Fibroblast of villous mesenchyme (primary cell): Measurements from ENCODE around the gene CDH23. TPM values are rescaled to one million over a fixed set of nuclear protein-coding genes. Genes with fewer than 3 reads are reported as not detected.

Experiments used
- DNase-seq: peaks from one replicate; pipeline ENCODE4 v3.0.0-alpha.2; 2010; ENCODE audit warnings: low read depth
- H3K4me3 ChIP-seq: 2 replicates; pipeline ENCODE4 v1.5.1; 2011; ENCODE audit warnings: low read depth, mild to moderate bottlenecking, low read length
- total RNA-seq: library from RNA; depleted of rRNA; stranded (reverse); fragments of >200 nt; gene quantifications from 2 replicates; pipeline ENCODE4 v1.2.3, GENCODE V29; 2012
- TF ChIP-seq, protein P1 (sequence below): IDR thresholded peaks from 2 replicates; pipeline ENCODE4 v1.5.1; 2012; ENCODE audit warnings: low read depth, mild to moderate bottlenecking, low read length; ENCODE audit not compliant: insufficient read depth

Gene CDH23
- total RNA-seq, 1 donor: under 0.01 TPM

- H3K4me3 ChIP-seq: no peak overlapping the region
- TF ChIP-seq, protein P1, sequence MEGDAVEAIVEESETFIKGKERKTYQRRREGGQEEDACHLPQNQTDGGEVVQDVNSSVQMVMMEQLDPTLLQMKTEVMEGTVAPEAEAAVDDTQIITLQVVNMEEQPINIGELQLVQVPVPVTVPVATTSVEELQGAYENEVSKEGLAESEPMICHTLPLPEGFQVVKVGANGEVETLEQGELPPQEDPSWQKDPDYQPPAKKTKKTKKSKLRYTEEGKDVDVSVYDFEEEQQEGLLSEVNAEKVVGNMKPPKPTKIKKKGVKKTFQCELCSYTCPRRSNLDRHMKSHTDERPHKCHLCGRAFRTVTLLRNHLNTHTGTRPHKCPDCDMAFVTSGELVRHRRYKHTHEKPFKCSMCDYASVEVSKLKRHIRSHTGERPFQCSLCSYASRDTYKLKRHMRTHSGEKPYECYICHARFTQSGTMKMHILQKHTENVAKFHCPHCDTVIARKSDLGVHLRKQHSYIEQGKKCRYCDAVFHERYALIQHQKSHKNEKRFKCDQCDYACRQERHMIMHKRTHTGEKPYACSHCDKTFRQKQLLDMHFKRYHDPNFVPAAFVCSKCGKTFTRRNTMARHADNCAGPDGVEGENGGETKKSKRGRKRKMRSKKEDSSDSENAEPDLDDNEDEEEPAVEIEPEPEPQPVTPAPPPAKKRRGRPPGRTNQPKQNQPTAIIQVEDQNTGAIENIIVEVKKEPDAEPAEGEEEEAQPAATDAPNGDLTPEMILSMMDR: no peak
- no peak for DNase-seq
Measured at GRCh38 chr10:71567006-71567405, 170.3 kb downstream of the CDH23 start.

GRCh38 chr10:71568896-71569492 lies 172.3 kb downstream of the CDH23 start:
- DNase-seq: no peak
- no peak overlapping the region for H3K4me3 ChIP-seq
- TF ChIP-seq, protein P1: no peak

GRCh38 chr10:71569775-71570588 lies 173.3 kb downstream of the CDH23 start:
- TF ChIP-seq, protein P1: peak; percentile 83
- peak; percentile 43 for DNase-seq
- no peak overlapping the region for H3K4me3 ChIP-seq

GRCh38 chr10:71571460-71572175 lies 174.9 kb downstream of the CDH23 start:
- no peak for DNase-seq
- TF ChIP-seq, protein P1: no peak
- no peak overlapping the region for H3K4me3 ChIP-seq

- no peak overlapping the region for H3K4me3 ChIP-seq
- DNase-seq: no peak
- TF ChIP-seq, protein P1: no peak
Measured at GRCh38 chr10:71572962-71573361, 176.2 kb downstream of the CDH23 start.

DNA sequence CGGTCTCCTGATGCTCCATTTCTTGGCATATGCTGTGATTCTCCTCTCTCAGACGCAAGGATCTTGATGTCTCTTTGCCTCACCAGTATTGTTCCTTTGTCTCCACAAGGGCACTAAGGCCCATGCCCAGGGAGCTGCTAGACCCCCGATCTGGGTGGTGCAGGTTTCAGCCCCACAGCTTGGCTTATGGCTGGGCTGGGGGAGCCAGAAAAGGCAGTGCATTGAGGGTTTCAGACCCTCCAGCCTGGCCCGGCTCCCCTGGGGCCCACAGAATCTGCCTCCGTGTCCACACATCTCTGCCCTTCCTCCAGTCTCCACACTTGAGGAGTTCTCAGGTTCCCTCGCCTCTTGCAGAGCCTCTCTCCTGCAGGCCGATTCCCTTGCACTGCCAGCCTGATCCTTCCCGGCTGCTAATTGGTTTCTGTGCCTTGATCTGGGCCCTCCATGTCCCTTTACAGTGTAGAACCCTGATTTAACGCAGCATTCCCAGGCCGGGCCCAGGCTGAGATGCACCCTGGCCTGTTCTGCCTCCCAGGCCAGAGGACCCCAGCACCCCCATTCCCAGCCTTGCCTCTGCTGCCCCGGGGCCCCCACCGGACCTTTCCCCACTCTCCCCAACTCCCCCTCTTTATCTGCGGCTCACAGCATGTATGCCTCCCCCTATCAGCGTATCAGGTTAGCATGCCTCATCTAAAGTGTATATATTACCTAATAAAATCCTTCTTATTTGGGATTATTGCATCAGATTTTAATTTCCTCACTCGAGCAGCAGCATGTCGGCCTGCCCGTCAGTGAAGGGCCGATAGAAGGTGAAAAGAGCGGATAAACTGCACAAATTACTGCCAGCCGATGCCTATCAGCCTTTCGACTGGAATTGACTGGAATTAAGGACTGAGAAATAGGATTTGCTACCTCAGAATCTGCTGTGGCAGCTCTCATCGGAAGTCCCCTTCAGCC lies 177.1 kb downstream of the CDH23 start:
- H3K4me3 ChIP-seq: no peak overlapping the region
- TF ChIP-seq, protein P1: no peak
- no peak for DNase-seq
